NCI-H774 (cell line): ENCODE measurements around the gene LRCH1.

Experiments
- DNase-seq: peaks from one replicate; lab custom pipeline; 2025; lab: John Stamatoyannopoulos, UW

Gene LRCH1

DNA sequence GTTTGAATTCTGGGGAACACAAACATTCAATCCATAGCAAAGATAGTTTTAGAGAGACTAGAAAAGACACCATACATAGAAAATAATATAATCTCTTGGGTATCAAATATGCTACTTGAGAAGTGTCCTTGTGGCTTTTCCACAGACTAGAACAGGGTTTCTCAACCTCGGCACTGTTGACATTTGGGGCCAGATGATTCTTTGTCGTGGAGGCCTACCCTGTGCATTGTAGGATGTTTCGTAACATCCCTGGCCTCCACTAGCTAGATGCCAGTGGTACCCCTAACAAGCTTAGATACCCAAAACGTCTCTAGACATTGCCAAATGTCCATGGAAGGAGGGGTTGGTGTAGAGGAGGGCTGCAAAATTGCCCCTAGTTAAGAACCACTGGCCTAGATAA, 246.2 kb downstream of the LRCH1 start:
- DNase-seq = no peak

DNA sequence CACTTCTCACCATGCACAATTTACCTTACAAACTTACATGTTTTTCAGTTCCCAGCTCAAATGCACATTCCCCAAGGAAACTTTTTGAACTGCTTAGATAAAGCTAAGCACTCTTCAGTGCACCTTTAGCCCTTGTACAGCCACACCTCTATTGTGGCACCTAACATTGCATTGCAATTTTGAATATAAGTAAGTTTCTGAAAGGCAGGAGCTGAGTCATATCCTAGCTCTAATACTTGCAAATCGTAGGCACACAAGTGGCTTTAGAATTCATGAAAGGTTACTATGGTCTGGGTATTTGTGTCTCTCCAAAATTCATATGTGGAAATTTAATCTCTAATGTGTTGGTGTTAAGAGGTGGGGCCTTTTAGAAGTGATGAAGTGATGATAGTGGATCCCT, 248.9 kb downstream of the LRCH1 start:
- no peak for DNase-seq
